ENCODE measurements around the gene SNPH. TPM values are rescaled to one million over a fixed set of nuclear protein-coding genes. Genes with fewer than 3 reads are reported as not detected.

SNPH gene
- total and polyA plus RNA-seq, 8 donors, result 1.8 to 5.9 (median 2.3) TPM

- no peaks in the 10 kb centered on the region for H3K4me1 ChIP-seq
- H3K36me3 ChIP-seq, result no peaks in the 10 kb centered on the region
- peaks cover 8 to 23% of the 10 kb centered on the region in 2 donors for H3K27me3 ChIP-seq
- DNase-seq (peak in 1 of 4 donors; percentile 60), ATAC-seq (no peak)
- no peak overlapping the region for H3K27ac ChIP-seq
- H3K4me3 ChIP-seq, result no peak overlapping the region
- TF ChIP-seq CTCF (IDR thresholded peaks at IDR 0.05), result no peak
- no peaks in the 10 kb centered on the region for H3K9me3 ChIP-seq
- intact Hi-C loops (cut with DNase I), result no loop called here
Observed at GRCh38 chr20:1254254-1254653, 11.8 kb upstream of the SNPH start.

- no peak overlapping the region for H3K27ac ChIP-seq
- no peak for TF ChIP-seq CTCF (IDR thresholded peaks at IDR 0.05)
- intact Hi-C loops (cut with DNase I), result no loop called here
Observed at GRCh38 chr20:1255675-1256074, 10.4 kb upstream of the SNPH start.

GRCh38 chr20:1263853-1264252 is 2.2 kb upstream of the SNPH start:
- DNase-seq (no peak), ATAC-seq (no peak)
- H3K36me3 ChIP-seq, result no peaks in the 10 kb centered on the region
- peaks cover 3 to 20% of the 10 kb centered on the region in 2 donors for H3K4me1 ChIP-seq
- no peak overlapping the region for H3K27ac ChIP-seq
- H3K4me3 ChIP-seq, result no peak overlapping the region
- peaks cover 0 to 24% of the 10 kb centered on the region in 2 donors for H3K27me3 ChIP-seq
- TF ChIP-seq CTCF (IDR thresholded peaks at IDR 0.05), result no peak
- intact Hi-C loops (cut with DNase I), result no loop called here
- no peaks in the 10 kb centered on the region for H3K9me3 ChIP-seq

More at GRCh38 chr20:1255675-1256074, 10.4 kb upstream of the SNPH start:
- no peaks in the 10 kb centered on the region for H3K36me3 ChIP-seq
- DNase-seq (no peak), ATAC-seq (no peak)
- H3K27me3 ChIP-seq, result peaks cover 8 to 23% of the 10 kb centered on the region in 2 donors
- H3K4me3 ChIP-seq, result no peak overlapping the region
- no peaks in the 10 kb centered on the region for H3K4me1 ChIP-seq
- no peaks in the 10 kb centered on the region for H3K9me3 ChIP-seq

GRCh38 chr20:1264727-1265126 is 1.4 kb upstream of the SNPH start:
- no peaks in the 10 kb centered on the region for H3K9me3 ChIP-seq
- no peak overlapping the region for H3K27ac ChIP-seq
- peaks cover 0 to 24% of the 10 kb centered on the region in 2 donors for H3K27me3 ChIP-seq
- no peaks in the 10 kb centered on the region for H3K36me3 ChIP-seq
- TF ChIP-seq CTCF (IDR thresholded peaks at IDR 0.05), result no peak
- no peak for DNase-seq
- peaks cover 3 to 20% of the 10 kb centered on the region in 2 donors for H3K4me1 ChIP-seq
- peak; percentile 65 for ATAC-seq
- no peak overlapping the region for H3K4me3 ChIP-seq
- intact Hi-C loops (cut with DNase I), result no loop called here

- intact Hi-C loops (cut with DNase I), result no loop called here
- Histone ChIP-seq H3K9me3 (no peaks in the 10 kb centered on the region), H3K27ac (no peak overlapping the region), H3K27me3 (peaks cover 0 to 24% of the 10 kb centered on the region in 2 donors), H3K4me3 (peak overlapping the region; percentile 75 to 80), H3K4me1 (peaks cover 3 to 20% of the 10 kb centered on the region in 2 donors), H3K36me3 (no peaks in the 10 kb centered on the region)
- ATAC-seq (no peak), DNase-seq (no peak)
- no peak for TF ChIP-seq CTCF (IDR thresholded peaks at IDR 0.05)
Observed at GRCh38 chr20:1265226-1265915, 723 bp upstream of the SNPH start.
